ENCODE results near the gene ALAS1.

GRCh38 chr3:52185837-52186236 is 12.1 kb upstream of the ALAS1 start:
- TF ChIP-seq, protein P1, sequence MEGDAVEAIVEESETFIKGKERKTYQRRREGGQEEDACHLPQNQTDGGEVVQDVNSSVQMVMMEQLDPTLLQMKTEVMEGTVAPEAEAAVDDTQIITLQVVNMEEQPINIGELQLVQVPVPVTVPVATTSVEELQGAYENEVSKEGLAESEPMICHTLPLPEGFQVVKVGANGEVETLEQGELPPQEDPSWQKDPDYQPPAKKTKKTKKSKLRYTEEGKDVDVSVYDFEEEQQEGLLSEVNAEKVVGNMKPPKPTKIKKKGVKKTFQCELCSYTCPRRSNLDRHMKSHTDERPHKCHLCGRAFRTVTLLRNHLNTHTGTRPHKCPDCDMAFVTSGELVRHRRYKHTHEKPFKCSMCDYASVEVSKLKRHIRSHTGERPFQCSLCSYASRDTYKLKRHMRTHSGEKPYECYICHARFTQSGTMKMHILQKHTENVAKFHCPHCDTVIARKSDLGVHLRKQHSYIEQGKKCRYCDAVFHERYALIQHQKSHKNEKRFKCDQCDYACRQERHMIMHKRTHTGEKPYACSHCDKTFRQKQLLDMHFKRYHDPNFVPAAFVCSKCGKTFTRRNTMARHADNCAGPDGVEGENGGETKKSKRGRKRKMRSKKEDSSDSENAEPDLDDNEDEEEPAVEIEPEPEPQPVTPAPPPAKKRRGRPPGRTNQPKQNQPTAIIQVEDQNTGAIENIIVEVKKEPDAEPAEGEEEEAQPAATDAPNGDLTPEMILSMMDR (IDR thresholded peaks at IDR 0.05) = no peak
- TF ChIP-seq POLR2AphosphoS5 (IDR thresholded peaks at IDR 0.05) (no peak), POLR2A (IDR thresholded peaks at IDR 0.05) (no peak)

Measured in prostate gland (tissue), 2 donors.